ENCODE results near the gene SSTR4. TPM values are rescaled to one million over a fixed set of nuclear protein-coding genes. Genes with fewer than 3 reads are reported as not detected.

The SSTR4 gene
- total and polyA plus RNA-seq, 2 of the 13 experiments (the other 11 are each of a cell fraction or from before 2014, with no cell fraction given) = not detected

DNA sequence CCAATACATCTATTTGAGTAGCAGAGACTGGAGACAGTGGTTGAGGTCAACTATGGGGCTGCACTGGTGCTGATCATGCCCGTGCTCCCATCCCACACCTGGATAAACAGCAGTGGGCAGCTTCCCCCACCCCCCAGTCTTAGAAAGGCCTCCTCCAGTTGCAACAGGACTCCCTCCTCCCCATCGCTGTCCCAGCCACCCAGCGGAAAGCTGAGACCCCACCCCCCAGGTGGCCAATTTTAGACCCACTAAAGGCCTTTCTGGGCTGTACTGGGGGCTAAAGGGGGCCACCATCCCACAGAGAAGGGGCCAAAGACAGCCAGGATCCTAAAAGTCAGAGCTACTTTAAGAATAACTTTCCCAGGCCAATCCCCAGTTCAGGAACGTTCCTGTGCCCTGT lies 1.2 kb upstream of the SSTR4 start:
- no peak for ATAC-seq
- intact Hi-C loops (cut with micrococcal nuclease; ENCODE audit: unreplicated experiment) = no loop called here
- BruUV-seq (replicated peaks) = no TSS peak
- Histone ChIP-seq H3K4me1 (ENCODE audit: insufficient read depth, low read length) (no peaks in the 10 kb centered on the region), H3K27ac (ENCODE audit: extremely low read length, insufficient read depth, low read length) (no peak overlapping the region), H2AFZ (ENCODE audit: low read length) (no peak overlapping the region), H3K4me2 (ENCODE audit: low read depth, low read length) (no peak overlapping the region), H3K9ac (ENCODE audit: insufficient read depth, low read depth, low read length) (no peak overlapping the region), H3K27me3 (ENCODE audit: control insufficient read depth in 1 of 2, insufficient read depth in 2 of 2, low read length in 2 of 2) (peaks cover 2 to 35% of the 10 kb centered on the region in 2 experiments; a peak in 3 of 5 replicates), H3K79me2 (ENCODE audit: insufficient read depth, low read length) (no peaks in the 10 kb centered on the region), H3K36me3 (replicated peaks in 1 of 2; ENCODE audit: control insufficient read depth in 1 of 2, insufficient read depth in 2 of 2, low read length in 2 of 2) (no peaks in the 10 kb centered on the region), H3K9me3 (ENCODE audit: low read length) (no peaks in the 10 kb centered on the region), H4K20me1 (ENCODE audit: insufficient read depth, low read length) (no peaks in the 10 kb centered on the region), H3K4me3 (replicated peaks in 1 of 3; ENCODE audit: insufficient read depth in 1 of 3, low read depth in 2 of 3, low read length in 3 of 3) (no peak overlapping the region)
- TF ChIP-seq ZNF484 (CRISPR knock-in tag; IDR thresholded peaks at IDR 0.05; ENCODE audit: borderline replicate concordance, low read depth) (no peak), JUN (CRISPR knock-in tag; IDR thresholded peaks at IDR 0.05) (no peak), NR2C2 (CRISPR knock-in tag; IDR thresholded peaks at IDR 0.05; ENCODE audit: borderline replicate concordance) (no peak)
- TF ChIP-seq, protein P1, sequence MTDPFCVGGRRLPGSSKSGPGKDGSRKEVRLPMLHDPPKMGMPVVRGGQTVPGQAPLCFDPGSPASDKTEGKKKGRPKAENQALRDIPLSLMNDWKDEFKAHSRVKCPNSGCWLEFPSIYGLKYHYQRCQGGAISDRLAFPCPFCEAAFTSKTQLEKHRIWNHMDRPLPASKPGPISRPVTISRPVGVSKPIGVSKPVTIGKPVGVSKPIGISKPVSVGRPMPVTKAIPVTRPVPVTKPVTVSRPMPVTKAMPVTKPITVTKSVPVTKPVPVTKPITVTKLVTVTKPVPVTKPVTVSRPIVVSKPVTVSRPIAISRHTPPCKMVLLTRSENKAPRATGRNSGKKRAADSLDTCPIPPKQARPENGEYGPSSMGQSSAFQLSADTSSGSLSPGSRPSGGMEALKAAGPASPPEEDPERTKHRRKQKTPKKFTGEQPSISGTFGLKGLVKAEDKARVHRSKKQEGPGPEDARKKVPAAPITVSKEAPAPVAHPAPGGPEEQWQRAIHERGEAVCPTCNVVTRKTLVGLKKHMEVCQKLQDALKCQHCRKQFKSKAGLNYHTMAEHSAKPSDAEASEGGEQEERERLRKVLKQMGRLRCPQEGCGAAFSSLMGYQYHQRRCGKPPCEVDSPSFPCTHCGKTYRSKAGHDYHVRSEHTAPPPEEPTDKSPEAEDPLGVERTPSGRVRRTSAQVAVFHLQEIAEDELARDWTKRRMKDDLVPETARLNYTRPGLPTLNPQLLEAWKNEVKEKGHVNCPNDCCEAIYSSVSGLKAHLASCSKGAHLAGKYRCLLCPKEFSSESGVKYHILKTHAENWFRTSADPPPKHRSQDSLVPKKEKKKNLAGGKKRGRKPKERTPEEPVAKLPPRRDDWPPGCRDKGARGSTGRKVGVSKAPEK (CRISPR knock-in tag; IDR thresholded peaks at IDR 0.05; ENCODE audit: borderline replicate concordance) = no peak
- TF ChIP-seq, protein P2, sequence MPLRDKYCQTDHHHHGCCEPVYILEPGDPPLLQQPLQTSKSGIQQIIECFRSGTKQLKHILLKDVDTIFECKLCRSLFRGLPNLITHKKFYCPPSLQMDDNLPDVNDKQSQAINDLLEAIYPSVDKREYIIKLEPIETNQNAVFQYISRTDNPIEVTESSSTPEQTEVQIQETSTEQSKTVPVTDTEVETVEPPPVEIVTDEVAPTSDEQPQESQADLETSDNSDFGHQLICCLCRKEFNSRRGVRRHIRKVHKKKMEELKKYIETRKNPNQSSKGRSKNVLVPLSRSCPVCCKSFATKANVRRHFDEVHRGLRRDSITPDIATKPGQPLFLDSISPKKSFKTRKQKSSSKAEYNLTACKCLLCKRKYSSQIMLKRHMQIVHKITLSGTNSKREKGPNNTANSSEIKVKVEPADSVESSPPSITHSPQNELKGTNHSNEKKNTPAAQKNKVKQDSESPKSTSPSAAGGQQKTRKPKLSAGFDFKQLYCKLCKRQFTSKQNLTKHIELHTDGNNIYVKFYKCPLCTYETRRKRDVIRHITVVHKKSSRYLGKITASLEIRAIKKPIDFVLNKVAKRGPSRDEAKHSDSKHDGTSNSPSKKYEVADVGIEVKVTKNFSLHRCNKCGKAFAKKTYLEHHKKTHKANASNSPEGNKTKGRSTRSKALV (CRISPR knock-in tag; IDR thresholded peaks at IDR 0.05) = no peak
- in situ Hi-C loops (cut with HindIII; ENCODE audit: extremely low pct_ligation_motif_present, low pct_unique_long_range_greater_than_20kb) = no loop called here
- no peak for DNase-seq (ENCODE audit: low spot score)
- CTCF ChIA-PET (ENCODE audit: low intra/inter-chr PET ratio, low total read pairs) = no interaction called here
- no peak for FAIRE-seq
- 9% methylated on average over 4 of the region's 4 CpGs for WGBS (ENCODE audit: low lambda C conversion rate)
- POLR2A ChIA-PET = no interaction called here

Data from HepG2 (cell line).